Amniotic epithelial cell (primary cell): ENCODE data around the gene SLC25A22.

Source experiments
- DNase-seq: peaks from one replicate; pipeline ENCODE4 v3.0.0-alpha.2; 2010; ENCODE audit warnings: low read depth

SLC25A22 gene

DNA sequence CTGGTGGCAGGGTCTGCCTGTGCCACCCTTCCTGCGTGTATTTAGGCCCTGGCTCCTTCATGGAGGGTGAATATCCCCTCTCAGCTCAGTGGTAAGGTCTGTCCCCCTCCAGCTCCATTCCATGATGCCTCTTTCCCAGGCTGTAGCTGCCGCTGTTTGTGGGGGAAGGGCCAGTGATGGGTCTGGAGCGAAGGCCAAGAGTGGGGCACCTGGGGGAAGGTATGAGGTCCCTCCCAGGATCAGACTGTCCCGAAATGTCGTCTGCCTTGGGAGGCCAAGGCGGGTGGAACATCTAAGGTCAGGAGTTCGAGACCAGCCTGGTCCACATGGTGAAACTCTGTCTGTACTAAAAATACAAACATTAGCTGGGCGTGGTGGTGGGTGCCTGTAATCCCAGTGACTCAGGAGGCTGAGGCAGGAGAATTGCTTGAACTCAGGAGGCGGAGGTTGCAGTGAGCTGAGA lies 35.8 kb upstream of the SLC25A22 start:
- DNase-seq: no peak

DNA sequence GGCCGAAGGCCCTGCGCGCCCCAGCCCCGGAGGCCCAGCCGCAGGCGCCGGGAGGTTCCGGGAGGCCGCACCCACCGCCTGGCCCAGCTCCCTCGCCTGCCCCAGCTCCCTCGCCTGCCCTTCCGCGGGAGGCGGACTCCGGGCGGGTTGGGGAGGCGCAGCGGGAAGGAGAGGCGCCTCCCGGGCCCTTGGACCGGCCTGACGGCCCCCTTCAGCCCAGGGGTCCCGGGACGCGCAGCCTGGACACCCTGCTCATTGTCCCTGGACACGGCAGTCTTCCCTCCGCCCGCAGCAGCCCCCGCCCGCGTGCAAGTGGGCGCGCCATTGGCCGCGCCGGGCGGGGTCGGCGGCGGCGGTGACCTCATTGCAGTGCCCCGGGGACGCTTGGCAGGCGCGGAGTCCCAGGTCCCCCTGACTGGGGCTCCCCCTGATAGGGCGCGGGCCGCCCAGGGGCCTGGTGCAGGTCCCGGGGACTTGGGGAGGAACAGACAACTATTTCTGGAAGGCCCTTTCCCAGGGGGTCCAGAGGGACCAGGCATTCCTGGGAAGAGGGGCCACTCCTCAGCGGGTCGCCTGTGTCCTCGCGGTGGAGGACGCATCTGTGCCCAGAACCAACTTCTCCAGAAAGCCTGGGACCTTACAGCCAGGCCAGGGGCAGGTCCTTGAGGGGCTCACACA lies 35.2 kb upstream of the SLC25A22 start:
- DNase-seq: peak; percentile 41

DNA sequence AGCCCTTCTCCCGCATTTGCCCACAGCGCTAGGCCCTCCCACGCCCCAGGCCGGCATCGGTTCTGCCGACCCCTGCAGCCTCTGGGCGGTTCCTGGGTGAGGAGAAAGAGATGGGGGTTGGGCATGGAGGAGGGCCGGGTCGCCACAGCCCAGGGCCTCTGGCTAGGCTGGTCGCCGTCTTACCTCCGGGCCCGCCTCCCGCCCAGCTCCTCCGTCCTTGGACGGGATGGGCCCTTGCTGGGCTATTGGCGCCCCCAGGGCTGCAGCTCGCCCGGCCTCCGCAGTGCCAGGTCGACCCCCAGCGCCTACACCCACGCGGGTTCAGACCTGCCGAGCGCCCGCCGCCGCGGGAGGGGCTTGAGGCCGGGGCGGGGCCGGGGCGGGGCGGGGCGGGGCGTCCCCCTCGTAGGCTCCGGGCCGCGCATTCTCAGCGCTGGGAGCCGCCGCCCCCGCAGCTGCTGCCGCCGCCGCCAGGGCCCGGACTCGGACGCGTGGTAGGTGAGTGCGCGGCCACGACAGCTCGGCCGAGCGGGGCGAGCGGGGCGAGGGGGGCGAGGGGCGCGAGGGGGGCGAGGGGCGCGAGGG lies 34.5 kb upstream of the SLC25A22 start, which contains the start of gene CD151:
Gene CD151 (plus strand): TSS at position 424 of the 585 bp plus-strand sequence. CDS start 3,118 bp downstream, outside the sequence.
- DNase-seq: peak; percentile 34

DNA sequence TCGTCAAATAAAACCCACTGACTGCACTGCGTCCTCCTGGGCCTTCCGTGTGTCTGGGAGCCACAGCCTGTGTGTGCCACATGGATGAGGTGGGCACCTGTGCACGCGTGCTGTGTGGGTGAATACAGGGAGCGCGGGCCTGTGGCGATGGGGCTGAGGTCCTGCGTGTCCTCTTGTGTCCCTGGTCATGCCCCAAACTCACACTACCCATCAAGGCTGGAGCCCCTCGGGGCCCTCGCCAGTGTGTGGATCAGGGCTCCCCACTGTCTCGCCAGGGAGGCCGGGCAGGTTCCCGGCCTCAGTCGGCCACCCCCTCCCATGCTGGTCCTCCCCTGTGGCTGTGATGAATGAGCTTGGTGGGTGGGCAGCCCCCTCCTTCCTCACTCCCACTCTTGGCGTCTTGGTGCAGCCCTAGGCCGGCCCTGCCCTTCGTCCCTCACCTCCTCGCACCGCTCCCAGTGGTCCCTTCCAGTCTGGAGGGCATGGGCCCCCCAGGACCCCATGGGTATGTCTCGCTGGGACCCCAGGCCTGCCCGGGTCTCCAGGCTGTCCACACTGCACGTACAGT lies 34.0 kb upstream of the SLC25A22 start:
- no peak for DNase-seq

DNA sequence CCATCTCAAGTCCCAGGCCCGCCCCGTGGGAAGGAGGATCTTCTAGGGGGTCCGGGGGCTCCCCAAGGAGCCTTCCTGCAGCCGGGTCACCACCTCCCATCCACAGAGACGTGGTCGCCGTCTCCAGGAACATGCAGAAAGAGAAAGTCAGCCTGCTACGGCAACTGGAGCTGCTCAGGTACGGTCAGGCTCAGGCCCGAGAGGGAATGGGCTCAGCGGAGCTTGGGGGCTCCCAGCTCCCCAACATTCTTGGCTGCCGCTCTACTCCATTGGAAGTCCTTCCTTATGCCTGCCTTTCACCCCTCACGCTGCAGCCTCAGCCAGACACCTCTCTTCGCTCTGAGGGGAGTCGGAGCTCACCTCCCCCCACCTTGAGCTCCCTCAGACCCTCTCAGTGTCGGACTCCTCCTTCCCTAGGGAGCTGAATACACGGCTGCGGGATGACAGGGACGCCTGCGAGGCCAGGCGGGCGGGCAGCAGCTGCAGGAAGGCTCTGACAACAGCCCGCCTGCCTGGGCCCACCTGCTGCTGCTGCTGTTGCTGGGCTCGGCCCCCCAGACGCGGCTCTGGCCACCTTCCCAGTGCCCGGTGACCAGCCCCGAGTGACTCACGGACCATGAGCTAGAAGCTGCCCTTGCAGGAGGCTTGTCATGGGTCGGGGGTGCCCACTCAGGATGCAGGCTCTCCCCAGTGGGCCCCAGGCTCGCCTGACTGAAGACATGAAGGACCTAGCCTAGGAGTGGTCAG lies 33.2 kb upstream of the SLC25A22 start:
- no peak for DNase-seq

DNA sequence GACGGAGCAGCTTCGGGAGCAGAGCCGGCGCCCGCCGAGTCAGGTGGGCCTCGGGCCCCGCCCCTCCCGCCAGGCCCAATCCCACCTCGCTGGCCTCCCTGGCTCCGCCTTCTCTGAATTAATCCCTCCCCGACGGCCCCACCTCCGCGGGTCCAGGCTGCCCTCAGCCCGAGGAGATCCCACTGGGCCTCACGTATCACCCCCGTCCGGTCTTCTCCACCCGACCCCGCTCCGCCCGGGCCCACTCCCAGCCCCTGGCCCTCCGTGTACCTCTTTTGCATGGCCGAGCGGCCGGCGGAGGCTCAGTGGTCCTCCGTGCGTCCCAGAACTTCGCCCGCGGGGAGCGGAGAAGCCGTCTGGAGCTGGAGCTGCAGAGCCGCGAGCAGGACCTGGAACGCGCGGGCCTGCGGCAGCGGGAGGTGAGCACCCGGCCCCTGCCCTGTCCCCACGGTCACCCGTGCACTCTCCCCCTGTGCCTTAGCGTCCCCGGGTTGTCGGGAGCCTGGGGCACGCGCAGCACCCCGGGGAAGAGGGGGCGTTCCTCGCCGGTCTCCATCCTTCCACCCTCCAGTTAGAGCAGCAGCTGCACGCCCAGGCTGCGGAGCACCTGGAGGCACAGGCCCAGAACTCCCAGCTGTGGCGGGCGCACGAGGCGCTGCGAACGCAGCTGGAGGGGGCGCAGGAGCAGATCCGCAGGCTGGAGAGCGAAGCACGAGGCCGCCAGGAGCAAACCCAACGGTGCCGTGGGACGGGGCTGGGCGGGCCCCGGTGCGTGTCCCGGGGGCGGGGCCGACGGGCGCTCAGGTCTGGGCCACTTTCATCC lies 32.4 kb upstream of the SLC25A22 start:
- DNase-seq: peak; percentile 66

DNA sequence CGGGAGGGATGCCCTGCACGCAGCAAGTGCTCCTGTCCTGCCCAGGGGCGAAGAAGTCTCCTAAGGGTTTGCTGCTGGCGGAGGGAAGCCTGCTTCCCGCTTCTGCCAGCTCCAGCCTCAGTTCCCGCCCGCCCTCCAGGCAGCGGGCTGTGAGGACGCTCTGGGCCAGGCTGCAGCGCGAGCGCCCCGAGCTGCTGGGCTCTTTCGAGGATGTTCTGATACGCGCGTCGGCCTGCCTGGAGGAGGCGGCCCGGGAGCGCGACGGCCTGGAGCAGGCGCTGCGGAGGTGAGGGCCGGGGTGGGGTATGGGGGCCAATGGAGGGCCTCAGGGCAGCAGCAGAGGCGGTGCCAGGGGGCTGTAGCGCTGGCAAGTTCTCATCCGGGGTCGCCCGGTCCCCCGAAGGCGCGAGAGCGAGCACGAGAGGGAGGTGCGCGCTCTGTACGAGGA lies 31.8 kb upstream of the SLC25A22 start:
- DNase-seq: no peak

DNA sequence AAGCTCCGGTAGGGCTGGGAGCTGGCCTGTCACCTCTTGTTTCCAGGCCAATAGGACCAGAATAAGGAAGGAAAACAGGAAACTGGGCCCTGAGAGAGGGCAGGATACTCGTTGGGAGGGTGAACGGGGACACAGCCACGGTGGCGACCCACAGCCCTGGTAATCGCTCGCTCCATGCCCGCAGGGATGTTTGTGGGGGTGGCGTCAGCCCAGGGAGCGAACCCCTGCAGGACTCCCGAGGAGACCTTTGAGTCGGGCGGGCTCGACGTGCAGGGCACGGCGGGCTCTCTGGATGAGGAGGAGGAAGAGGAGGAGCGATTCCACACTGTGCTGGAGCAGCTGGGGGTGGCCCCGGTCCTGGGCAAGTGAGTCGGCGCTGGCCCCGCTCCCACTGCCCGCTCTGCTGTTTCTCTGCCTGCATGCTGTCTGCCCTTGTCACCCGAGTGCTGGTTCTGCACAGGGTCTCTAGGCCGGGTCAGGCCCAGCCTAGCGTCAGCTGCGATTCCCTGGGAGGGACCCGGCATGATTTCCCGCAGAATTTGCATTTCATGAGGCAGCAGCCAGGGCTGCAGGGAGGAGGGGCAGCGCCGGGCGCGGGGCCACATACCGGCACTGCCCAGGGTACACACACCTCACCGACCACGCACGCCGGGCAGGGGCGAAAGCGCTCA lies 31.2 kb upstream of the SLC25A22 start:
- DNase-seq: no peak

DNA sequence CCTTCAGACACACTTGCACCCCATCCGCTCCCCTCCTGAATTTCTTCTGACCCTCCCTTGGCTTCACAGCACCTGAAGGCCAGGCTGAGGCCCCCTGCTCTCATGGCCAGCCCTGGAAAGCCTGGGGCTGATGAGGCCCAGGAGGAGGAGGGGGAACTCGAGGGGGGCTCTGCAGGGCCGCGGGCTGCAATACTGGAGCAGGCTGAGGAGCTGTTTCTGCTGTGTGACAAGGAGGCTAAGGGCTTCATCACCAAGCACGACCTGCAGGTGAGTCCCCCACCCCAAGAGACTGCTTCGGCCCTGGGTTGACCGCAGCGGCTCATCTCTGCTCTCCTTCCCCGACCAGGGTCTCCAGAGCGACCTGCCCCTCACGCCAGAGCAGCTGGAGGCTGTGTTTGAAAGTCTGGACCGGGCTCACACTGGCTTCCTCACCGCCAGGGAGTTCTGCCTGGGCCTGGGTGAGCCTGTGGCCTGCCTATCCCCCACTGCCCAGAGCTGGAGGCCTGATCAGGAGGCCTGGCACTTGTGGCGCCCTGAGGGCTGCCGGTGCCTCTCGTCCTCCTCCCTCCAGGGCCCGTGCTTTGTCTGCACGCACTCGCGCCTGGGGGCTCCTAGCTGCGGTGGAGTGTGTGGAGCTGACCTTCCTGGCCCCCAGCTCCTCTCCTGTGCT lies 30.6 kb upstream of the SLC25A22 start:
- no peak for DNase-seq

DNA sequence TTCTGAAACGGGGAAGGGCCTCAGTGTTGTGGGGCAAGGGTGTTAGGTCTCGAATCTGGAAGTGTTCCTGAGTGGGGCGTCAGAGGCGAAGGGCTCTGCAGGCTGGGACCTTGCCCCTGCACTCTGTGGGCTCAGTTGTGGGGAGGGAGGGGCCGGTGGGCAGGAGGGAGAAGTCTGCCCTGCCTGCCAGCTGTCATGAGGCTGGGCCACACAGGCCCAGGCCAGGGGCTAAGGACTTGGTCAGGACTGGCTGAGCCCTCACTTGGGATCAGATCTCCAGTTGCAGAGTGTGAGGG lies 29.8 kb upstream of the SLC25A22 start, which contains the start of gene CRACR2B:
Gene CRACR2B (plus strand): TSS at position 23 of the 296 bp plus-strand sequence. CDS start 689 bp downstream, outside the sequence.
- DNase-seq: no peak

DNA sequence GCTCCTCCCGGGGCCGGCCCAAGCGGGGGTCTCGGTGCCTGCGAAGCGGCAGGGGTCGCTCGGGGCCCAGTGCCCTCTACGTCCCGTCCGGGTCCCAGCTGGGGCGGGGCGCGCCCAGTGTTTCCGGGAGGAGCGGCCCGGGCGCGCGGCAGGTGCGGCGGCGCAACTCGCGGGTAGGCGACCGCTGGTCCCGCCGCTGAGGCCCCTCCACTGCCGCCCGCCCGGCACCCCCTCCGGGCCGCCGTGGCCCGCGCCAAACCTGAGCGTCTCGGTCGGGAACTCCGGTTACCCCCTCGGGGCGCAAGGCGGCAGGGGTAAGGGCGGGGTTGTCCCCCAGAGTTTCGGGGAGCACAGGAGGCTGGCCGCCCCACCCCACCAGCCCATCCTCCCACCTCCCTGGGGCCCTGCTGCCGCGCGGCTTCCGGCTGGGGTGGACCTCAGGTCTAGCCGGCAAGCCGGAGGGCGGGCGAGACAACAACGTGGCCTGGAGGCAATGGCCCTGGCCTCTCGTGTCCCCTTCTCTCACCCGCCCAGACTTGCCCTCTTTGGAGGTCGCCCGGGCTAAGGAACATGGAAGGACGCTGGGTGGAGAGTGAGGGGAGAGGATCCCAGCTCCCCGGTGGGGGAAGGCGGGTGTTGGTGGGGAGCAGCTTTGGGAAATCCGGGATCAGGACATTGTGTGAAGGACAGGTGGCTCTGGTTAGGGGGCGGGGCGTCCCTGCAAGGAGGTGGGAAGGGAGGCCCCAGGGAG lies 29.2 kb upstream of the SLC25A22 start:
- no peak for DNase-seq

DNA sequence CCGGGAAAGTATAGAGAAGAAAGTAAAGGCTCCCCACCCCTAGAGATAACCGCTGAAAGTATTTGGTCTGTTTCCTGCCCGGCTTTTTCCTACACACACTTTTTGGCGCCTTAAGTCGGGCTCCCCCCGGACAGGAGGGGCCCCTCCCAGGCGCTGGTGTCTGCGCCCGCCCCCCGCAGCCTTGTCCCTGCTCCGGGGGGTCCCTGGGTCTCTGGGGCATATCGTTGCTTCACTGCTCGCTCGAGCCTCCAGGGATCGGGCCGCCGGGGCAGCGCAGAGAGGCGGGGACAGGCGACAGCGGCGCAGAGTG lies 28.7 kb upstream of the SLC25A22 start:
- DNase-seq: no peak

DNA sequence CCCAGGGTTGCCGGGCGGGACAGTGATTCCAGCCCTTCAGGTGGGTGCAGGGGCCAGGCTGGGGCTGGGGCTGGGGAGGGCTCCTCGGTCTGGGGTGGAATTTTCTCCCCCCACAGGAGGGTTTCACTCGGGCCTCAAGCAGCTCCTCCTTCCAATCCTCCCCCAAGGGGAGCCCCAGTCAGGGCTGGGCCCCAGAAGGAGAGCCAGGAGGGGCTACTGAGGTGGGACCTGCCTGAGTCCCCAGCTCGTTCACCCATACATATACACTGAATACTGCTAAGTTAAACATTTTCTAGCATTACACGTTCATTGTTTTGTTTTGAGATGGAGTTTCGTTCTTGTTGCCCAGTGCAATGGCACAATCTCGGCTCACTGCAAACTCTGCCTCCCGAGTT lies 28.1 kb upstream of the SLC25A22 start:
- DNase-seq: no peak

DNA sequence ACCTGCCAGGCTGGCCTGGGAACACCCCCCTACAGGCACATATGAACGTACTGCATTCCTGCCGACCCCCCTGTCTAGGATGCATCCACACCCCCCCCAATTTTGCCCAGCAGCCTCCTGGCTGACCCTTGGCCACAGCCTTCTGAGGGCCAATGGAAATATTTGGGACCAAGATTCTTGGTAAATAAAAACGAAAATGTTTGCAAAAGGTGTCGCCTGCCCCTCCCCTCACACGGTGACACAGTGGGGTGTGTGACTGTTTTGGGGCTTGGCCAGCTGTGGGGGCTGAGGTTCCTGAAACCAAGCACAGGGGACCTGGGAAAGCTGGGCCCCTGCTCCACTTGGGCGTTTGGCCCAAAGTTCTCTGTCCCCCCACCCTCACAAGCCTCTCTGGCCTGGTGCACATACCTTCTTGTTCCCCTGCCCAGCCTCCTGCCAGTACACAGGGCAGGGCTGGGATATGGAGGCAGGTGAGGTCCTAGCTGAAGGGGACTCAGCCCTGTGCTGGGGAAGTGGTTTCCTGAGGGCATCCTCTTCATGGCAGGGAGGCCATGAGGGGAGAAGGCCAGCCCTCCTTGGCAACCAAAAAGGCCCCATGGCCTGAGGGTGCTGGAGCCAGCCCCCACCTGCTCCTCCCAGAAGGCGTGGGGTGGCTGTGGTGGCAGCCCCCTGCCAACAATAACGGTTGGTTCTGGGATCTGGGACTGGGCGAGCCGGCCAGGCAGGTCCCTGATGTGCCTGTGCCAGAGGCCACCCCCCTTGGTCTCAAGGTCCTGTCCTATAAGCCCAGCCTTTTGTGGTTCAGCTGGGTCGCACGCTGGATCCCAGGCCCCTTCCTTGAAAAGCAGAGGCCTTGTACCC lies 27.5 kb upstream of the SLC25A22 start:
- DNase-seq: no peak

DNA sequence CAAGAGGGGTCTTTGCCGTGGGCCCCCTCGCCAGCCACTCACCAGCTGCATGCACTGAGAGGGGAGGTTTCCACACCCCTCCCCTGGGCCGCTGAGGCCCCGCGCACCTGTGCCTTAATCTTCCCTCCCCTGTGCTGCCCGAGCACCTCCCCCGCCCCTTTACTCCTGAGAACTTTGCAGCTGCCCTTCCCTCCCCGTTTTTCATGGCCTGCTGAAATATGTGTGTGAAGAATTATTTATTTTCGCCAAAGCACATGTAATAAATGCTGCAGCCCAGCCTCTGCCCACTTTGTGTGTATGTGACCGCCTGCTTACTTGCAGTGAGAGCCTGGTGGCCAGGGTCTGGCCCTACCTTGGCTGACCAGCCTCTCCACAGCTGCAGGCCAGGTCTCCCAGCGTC lies 26.9 kb upstream of the SLC25A22 start:
- no peak for DNase-seq

DNA sequence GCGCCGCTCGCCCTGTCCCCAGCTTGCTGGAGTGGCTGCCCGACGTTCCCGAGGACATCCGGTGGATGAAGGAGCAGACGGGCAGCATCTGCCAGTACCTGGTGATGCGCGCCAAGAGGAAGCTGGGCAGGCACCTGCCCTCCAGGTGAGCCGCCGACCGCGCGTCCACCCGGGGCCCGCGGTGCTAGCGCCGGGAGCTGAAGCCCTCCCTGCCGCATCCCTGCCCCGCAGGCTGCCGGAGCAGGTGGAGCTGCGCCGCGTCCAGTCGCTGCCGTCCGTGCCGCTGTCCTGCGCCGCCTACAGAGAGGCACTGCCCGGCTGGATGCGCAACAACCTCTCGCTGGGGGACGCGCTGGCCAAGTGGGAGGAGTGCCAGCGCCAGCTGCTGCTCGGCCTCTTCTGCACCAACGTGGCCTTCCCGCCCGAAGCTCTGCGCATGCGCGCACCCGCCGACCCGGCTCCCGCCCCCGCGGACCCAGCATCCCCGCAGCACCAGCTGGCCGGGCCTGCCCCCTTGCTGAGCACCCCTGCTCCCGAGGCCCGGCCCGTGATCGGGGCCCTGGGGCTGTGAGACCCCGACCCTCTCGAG lies 26.3 kb upstream of the SLC25A22 start:
- DNase-seq: no peak

DNA sequence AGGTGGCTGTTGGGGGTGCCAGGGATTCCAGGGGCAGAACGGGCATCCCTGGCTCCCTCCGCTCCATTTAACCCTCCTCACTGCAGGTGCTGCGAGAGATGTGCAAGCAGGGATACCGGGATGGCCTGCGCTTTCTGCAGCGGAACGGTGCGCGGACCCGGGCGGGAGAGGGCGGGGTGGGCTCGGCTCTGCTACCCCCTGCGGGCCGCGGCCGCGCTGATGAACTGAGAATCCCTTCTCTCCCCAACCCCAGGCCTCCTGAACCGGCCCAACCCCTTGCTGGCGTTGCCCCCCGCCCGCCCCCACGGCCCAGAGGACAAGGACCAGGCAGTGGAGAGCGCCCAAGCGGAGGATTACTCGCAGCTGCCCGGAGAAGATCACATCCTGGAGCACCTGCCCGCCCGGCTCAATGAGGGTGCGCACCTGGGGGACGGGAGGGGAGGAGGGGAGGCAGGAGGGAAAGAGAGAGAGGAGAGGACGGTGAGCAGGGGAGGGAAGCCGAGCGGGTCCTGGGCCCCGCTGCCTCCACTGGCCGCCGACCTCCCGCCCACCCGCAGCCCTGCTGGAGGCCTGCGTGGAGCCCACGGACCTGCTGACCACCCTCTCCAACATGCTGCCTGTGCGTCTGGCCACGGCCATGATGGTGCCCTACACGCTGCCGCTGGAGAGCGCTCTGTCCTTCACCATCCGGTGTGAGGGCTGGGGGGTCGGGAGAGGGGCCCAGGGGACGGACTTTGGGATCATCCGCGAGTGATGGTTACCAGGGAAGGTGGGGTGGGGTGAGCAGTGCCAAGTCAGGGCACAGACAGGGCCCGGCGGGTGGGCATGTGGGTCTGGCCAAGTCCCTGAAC lies 25.6 kb upstream of the SLC25A22 start:
- no peak for DNase-seq
